Endothelial cell of umbilical vein (primary cell): Measurements from ENCODE around the gene PTPRCAP. TPM values are rescaled to one million over a fixed set of nuclear protein-coding genes. Genes with fewer than 3 reads are reported as not detected.

ENCODE experiments used
- BruUV-seq: library from RNA; stranded (reverse); fragments of 400-500 nt; replicated peaks from 2 replicates; lab custom pipeline; 2021; lab: Mats Ljungman, UMichigan
- CTCF ChIA-PET: fragments of 300-600, 350-600 bp; sonication (Branson Sonifier 250); formaldehyde crosslinking; loops from one replicate; lab custom pipeline; 2021; ENCODE audit warnings: antibody characterized with exemption, inconsistent platforms; lab: Charles Lee
- POLR2A ChIA-PET: fragments of 300-600, 350-600 bp; sonication (Branson Sonifier 250); formaldehyde crosslinking; loops from one replicate; lab custom pipeline; 2021; ENCODE audit warnings: antibody characterized with exemption, inconsistent platforms; lab: Charles Lee
- DNase-seq: peaks from one replicate; pipeline ENCODE4 v3.0.0-alpha.2; 2011; ENCODE audit warnings: low read depth, low spot score
- FAIRE-seq: peaks from 2 replicates; lab custom pipeline; 2011; peaks lifted over from hg19 to GRCh38; lab: Jason Lieb, UNC
- H2AFZ ChIP-seq: 2 replicates; pipeline ENCODE4 v1.6.0; 2012; ENCODE audit warnings: low read depth, low read length, control low read depth, inconsistent platforms
- H3K27ac ChIP-seq: 2 replicates; pipeline ENCODE4 v1.5.1; 2011; ENCODE audit warnings: low read depth, mild to moderate bottlenecking, control low read depth, low read length, moderate library complexity; ENCODE audit not compliant: insufficient read depth
- H3K27me3 ChIP-seq, 2 experiments: 2 replicates each; pipeline versions ENCODE4 v1.6.0 to v1.6.1; 2011; ENCODE audit warnings: low read length in 2 of 2, mixed read lengths in 1 of 2; ENCODE audit not compliant: control insufficient read depth in 2 of 2, insufficient read depth in 2 of 2
- H3K36me3 ChIP-seq, 2 experiments: 2 replicates in 1 of 2; 3 replicates in 1 of 2; pipeline ENCODE4 v1.5.1; 2011; ENCODE audit warnings: low read length in 2 of 2, mild to moderate bottlenecking in 1 of 2, moderate library complexity in 1 of 2; ENCODE audit not compliant: control insufficient read depth in 2 of 2, insufficient read depth in 2 of 2; ENCODE audit errors: extremely low read depth in 1 of 2
- H3K4me1 ChIP-seq: 3 replicates; pipeline ENCODE4 v1.5.1; 2011; ENCODE audit warnings: mild to moderate bottlenecking, low read length; ENCODE audit not compliant: control insufficient read depth, insufficient read depth; ENCODE audit errors: extremely low read depth
- H3K4me2 ChIP-seq: 2 replicates; pipeline ENCODE4 v1.6.1; 2011; ENCODE audit warnings: low read length, control low read depth, mixed read lengths; ENCODE audit not compliant: insufficient read depth
- H3K4me3 ChIP-seq, 3 experiments: fragments of 200-600 bp in 1 of 3; sonication (generic), shearing (Covaris generic) in 1 of 3; replicated peaks in 1 of 3; 2 replicates each; pipeline ENCODE4 v1.5.1; 2011 to 2016; ENCODE audit warnings: control low read depth in 3 of 3, low read length in 3 of 3, mild to moderate bottlenecking in 2 of 3, inconsistent platforms in 1 of 3, low read depth in 1 of 3, moderate library complexity in 1 of 3; ENCODE audit not compliant: insufficient read depth in 1 of 3
- H3K79me2 ChIP-seq: 2 replicates; pipeline ENCODE4 v1.6.0; 2012; ENCODE audit warnings: low read length, inconsistent platforms; ENCODE audit not compliant: control insufficient read depth, insufficient read depth
- H3K9ac ChIP-seq: replicated peaks from 2 replicates; pipeline ENCODE3; 2011; ENCODE audit warnings: low read length, control low read depth; ENCODE audit not compliant: insufficient read depth; ENCODE audit errors: extremely low read depth
- H3K9me1 ChIP-seq: replicated peaks from 3 replicates; pipeline ENCODE4 v1.6.0; 2011; ENCODE audit warnings: mild to moderate bottlenecking, low read length; ENCODE audit not compliant: control insufficient read depth, insufficient read depth; ENCODE audit errors: extremely low read depth
- H3K9me3 ChIP-seq: replicated peaks from 2 replicates; pipeline ENCODE4 v1.5.1; 2012; ENCODE audit warnings: low read length, inconsistent platforms; ENCODE audit not compliant: control insufficient read depth, insufficient read depth
- H4K20me1 ChIP-seq: replicated peaks from 2 replicates; pipeline ENCODE3; 2011; ENCODE audit warnings: mild to moderate bottlenecking, low read length; ENCODE audit not compliant: control insufficient read depth, insufficient read depth; ENCODE audit errors: extremely low read depth
- EZH2 ChIP-seq: IDR thresholded peaks from 2 replicates; pipeline ENCODE4 v1.6.1; 2012; ENCODE audit warnings: borderline replicate concordance, low read depth, mild to moderate bottlenecking, moderate library complexity, low read length, inconsistent platforms; ENCODE audit not compliant: severe bottlenecking
- GATA2 ChIP-seq: IDR thresholded peaks from 2 replicates; pipeline ENCODE4 v1.7.0; 2011; ENCODE audit warnings: low read depth, mild to moderate bottlenecking, moderate library complexity, mixed read lengths, low read length; ENCODE audit not compliant: insufficient read length, insufficient read depth
- JUN ChIP-seq: IDR thresholded peaks from 2 replicates; pipeline ENCODE4 v1.6.1; 2011; ENCODE audit warnings: borderline replicate concordance, low read depth; ENCODE audit not compliant: insufficient read length, insufficient read depth
- MYC ChIP-seq: IDR thresholded peaks from one replicate; pipeline ENCODE4 v1.6.1; 2011; ENCODE audit warnings: mild to moderate bottlenecking, low read depth, low read length
- POLR2A ChIP-seq: IDR thresholded peaks from 2 replicates; pipeline ENCODE4 v1.6.1; 2012; ENCODE audit warnings: low read depth, mild to moderate bottlenecking, control low read depth, low read length
- dilution Hi-C: fragments of 300-500 bp; cut with MboI; formaldehyde crosslinking; loops from one replicate; pipeline ENCODE4 v1.15.0; 2019; ENCODE audit warnings: low sequenced_read_pairs; ENCODE audit not compliant: extremely low pct_ligation_motif_present
- intact Hi-C: fragments of 100-400 bp; cut with micrococcal nuclease; formaldehyde crosslinking; loops from one replicate; pipeline ENCODE4 v1.10.0; 2022
- polyA plus RNA-seq, 4 experiments: library from polyadenylated mRNA; depleted of rRNA in 3 of 4; stranded (reverse) in 3 of 4; unstranded in 1 of 4; fragments of >200 nt; gene quantifications; 2 replicates each; pipeline versions ENCODE4 v1.2.1 to v1.2.3, GENCODE V29; 2011 to 2012; ENCODE audit warnings: missing spikeins in 1 of 4
- total RNA-seq: library from RNA; stranded (reverse); gene quantifications from 2 replicates; pipeline ENCODE4 v1.2.3, GENCODE V29; 2021
- TF ChIP-seq, protein P1 (sequence below), 2 donors: IDR thresholded peaks; 1 replicate in 1 of 2; 2 replicates in 1 of 2; pipeline ENCODE4 v1.5.1; 2011; ENCODE audit warnings: low read length in 2 of 2, mild to moderate bottlenecking in 2 of 2, moderate library complexity in 2 of 2, control low read depth in 1 of 2, inconsistent platforms in 1 of 2, low read depth in 1 of 2; ENCODE audit not compliant: insufficient read depth in 1 of 2; ENCODE audit errors: extremely low read depth in 1 of 2
- TF ChIP-seq, protein P2 (sequence below): IDR thresholded peaks from 2 replicates; pipeline ENCODE4 v1.6.1; 2011; ENCODE audit not compliant: insufficient read depth, insufficient read length

Gene PTPRCAP
- total and polyA plus RNA-seq, 2 donors (not counting 3 experiments of a cell fraction or from before 2014, with no cell fraction given) = 3.6 TPM; not detected in 1

DNA sequence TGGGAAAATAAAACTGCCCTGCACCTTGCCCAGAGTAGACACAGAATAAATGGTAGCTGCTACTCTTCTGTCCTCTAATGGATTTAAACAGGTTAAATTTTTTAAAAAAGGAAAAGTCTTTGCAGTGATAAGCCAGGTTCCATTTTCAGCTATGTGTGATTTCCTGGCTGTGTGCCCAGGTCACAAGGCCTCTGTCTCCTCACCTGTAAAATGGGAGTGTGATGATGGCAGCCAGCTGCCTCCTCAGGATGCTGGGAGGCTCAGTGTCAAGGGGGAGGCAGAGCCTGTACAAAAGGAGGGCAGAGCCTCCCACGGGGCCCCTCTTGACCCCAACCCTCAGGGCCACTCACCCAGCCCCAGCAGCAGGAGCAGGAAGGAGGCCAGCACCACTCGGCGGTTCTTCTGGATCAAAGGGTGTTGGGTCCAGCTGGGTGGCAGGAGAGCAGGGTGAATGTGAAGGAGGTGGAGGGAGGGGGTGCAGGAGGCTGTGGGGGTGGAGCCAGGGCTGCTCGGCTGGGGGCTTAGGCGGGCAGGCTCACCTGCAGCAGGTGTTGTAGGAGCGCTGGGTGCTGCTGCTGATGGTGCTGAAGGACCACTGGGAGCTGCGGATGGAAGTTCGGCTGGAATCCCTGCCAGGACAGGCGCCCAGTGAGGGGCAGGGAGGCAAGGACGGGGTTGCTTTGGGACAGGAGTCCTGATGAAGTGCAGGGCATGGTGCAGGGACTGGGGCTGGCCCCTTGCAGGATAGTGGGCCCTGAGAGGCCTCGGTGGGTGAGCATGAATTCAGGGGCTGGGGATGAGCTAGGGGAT lies 29.7 kb upstream of the PTPRCAP start:
- no peak overlapping the region for H3K4me3 ChIP-seq
- H3K9me1 ChIP-seq = no peaks in the 10 kb centered on the region
- DNase-seq = no peak
- CTCF ChIA-PET = interaction anchor here (1.6 to 2.6 kb wide), 2 partner anchors 16 to 66 kb away, joined by 4 to 26 read pairs; partner anchors contain the start of genes AIP and PPP1CA
- POLR2A ChIA-PET = no interaction called here
- no peak for FAIRE-seq
- no peak overlapping the region for H3K4me2 ChIP-seq
- no peak overlapping the region for H3K9ac ChIP-seq
- dilution Hi-C loops (no loop called here), intact Hi-C loops (loop anchor here (5.0 kb wide), 1 partner anchor 95 kb away; no protein-coding TSS in a partner anchor)
- no peaks in the 10 kb centered on the region for H3K79me2 ChIP-seq
- no TSS peak for BruUV-seq
- H3K9me3 ChIP-seq = no peaks in the 10 kb centered on the region
- H4K20me1 ChIP-seq = no peaks in the 10 kb centered on the region
- peaks cover 19% of the 10 kb centered on the region for H3K4me1 ChIP-seq
- TF ChIP-seq GATA2 = no peak
- TF ChIP-seq POLR2A = no peak
- no peak for TF ChIP-seq JUN
- TF ChIP-seq MYC = no peak
- no peak overlapping the region for H3K27ac ChIP-seq
- no peaks in the 10 kb centered on the region for H3K27me3 ChIP-seq
- H2AFZ ChIP-seq = no peak overlapping the region
- H3K36me3 ChIP-seq = no peaks in the 10 kb centered on the region

DNA sequence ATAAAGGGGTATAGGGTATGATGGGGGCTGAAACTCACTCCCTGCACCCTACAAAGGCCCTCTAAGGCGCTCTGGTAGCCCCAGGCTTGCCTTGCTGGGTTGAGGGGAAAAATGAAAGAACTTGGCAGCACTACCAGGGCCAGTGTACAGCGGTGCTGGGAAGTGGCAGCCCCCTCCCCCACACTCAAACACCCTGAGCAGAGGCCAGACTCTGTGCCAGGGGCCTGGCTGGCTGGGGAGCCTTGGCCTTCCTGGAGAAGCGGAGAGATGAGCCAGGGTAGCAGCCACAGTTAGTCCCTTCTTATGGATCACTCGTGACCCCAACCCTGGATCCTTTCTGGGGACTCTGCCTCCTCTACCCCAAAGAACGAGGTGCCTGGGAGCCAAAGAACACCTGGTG lies 28.9 kb upstream of the PTPRCAP start:
- Histone ChIP-seq H3K9ac (no peak overlapping the region), H4K20me1 (no peaks in the 10 kb centered on the region), H3K4me1 (peaks cover 19% of the 10 kb centered on the region), H3K36me3 (no peaks in the 10 kb centered on the region), H2AFZ (no peak overlapping the region), H3K9me3 (no peaks in the 10 kb centered on the region), H3K4me3 (no peak overlapping the region), H3K79me2 (no peaks in the 10 kb centered on the region), H3K9me1 (no peaks in the 10 kb centered on the region), H3K4me2 (no peak overlapping the region), H3K27ac (no peak overlapping the region), H3K27me3 (no peaks in the 10 kb centered on the region)
- POLR2A ChIA-PET = no interaction called here
- DNase-seq = no peak
- intact Hi-C loops = loop anchor here (5.0 kb wide), 1 partner anchor 96 kb away; no protein-coding TSS in a partner anchor
- no TSS peak for BruUV-seq
- TF ChIP-seq, protein P1, sequence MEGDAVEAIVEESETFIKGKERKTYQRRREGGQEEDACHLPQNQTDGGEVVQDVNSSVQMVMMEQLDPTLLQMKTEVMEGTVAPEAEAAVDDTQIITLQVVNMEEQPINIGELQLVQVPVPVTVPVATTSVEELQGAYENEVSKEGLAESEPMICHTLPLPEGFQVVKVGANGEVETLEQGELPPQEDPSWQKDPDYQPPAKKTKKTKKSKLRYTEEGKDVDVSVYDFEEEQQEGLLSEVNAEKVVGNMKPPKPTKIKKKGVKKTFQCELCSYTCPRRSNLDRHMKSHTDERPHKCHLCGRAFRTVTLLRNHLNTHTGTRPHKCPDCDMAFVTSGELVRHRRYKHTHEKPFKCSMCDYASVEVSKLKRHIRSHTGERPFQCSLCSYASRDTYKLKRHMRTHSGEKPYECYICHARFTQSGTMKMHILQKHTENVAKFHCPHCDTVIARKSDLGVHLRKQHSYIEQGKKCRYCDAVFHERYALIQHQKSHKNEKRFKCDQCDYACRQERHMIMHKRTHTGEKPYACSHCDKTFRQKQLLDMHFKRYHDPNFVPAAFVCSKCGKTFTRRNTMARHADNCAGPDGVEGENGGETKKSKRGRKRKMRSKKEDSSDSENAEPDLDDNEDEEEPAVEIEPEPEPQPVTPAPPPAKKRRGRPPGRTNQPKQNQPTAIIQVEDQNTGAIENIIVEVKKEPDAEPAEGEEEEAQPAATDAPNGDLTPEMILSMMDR (IDR thresholded peaks at IDR 0.05; ENCODE audit: extremely low read depth in 1 of 2, insufficient read depth in 1 of 2, low read depth in 1 of 2, low read length in 2 of 2) = no peak
- no peak for TF ChIP-seq EZH2
- TF ChIP-seq, protein P2, sequence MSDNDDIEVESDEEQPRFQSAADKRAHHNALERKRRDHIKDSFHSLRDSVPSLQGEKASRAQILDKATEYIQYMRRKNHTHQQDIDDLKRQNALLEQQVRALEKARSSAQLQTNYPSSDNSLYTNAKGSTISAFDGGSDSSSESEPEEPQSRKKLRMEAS = no peak
- TF ChIP-seq GATA2 = no peak
- no peak for TF ChIP-seq JUN
- FAIRE-seq = no peak
- dilution Hi-C loops = no loop called here
- CTCF ChIA-PET = no interaction called here
